Measurements from ENCODE around the gene MANBA.

MANBA gene

DNA sequence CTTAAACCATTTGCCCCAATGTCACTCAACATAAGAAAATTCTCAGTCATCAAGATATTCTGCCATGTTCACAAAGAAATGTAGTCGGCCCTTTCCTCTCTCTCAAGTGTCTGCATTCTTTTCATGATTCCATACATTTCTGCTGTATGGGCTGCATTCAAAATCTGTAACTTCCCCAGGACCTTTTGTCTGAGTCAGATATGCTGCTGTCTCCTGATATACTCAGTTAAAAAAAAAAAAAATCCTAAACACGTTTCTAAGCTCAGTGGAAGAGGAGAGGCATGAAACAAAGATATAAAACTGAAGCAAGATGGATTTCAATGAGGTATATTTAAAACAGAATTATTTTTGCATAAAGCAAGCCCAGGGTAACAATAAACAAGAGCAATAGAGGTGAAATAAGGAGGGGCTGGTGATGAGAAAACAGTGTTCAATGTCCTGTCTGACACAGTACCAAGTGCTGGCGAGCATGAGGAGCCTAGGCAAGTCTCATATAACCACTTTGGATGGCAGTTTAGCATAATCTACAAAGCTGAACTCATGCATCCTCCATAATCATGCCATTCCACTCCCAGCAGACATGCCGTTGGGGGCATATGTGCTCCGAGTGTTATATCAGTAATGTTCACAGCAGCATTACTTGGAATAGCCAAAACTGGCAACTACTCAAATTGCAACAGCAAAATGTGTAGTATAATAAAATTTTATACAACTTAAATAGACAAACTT is 76.7 kb downstream of the MANBA start:
- no peak for DNase-seq (ENCODE audit: extremely low read depth in 1 of 2, low read depth in 1 of 2)

DNA sequence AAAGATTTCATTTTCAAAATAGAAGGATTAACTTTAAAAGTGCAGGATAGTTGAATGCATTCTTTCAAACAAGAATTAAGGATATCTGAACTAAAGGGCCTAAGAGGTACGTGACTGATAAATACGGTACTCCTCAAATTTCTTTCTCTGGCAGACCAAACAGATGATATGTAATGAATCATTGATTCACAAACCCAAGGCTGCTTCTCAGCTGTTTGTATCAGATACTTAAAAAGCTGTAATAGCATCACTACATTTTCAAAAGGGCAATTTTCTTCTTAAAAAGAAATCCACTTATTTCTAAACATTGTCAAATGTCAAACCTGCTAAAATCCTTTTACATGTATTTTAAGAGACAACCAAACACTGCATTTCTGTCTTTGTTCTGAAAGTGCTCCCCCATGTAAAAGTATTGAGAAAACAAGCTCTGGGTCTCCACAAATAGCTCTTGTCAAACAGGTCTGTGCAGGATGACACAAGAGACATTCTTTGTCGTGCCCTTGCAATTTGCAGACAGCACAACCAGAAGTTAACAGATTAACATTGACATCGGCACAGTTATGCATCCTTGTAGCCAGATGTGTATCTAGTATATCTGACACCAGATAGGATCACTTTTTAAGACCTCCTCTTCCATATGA is 82.0 kb downstream of the MANBA start:
- no peak for DNase-seq (ENCODE audit: extremely low read depth in 1 of 2, low read depth in 1 of 2)

DNA sequence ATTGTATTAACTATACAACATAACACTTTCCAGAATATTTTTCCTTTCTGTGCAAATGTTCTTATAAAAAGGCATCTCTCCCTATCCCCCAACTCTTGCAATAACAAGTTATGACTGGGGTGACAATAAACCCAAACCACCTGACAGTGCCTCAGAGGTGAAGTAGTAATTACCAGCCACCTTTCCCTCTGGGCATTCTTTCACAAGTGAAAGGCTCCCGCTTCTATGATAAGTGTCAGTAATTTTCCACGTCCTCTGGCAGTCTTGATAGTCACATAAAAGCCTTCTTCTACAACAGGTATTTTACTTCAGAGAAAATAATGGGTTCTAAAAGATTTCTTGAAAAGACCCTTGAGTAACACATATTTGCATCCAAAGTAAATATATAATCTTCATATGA is 82.7 kb downstream of the MANBA start:
- DNase-seq (ENCODE audit: extremely low read depth in 1 of 2, low read depth in 1 of 2), result no peak

DNA sequence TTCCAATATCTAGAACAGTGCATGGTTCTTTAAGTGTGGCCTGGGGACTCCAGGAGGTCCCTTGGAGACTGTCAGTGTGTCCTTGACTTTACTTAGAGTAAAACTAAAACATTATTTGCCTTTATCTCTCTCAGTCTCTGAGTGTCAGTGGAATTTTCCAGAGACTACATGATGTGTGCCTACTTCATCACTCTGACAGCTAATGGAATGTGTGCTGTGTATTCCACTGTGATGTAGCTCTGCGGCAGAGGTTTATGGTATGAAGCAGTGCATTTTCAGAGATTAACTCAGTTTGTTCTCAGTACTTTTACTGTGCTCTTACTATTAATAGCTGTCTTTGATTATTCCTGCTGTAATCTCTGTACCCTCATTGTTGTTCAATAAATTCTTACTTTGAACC is 85.6 kb downstream of the MANBA start:
- DNase-seq (ENCODE audit: extremely low read depth in 1 of 2, low read depth in 1 of 2), result no peak

GRCh38 chr4:102667001-102667400 is 93.8 kb downstream of the MANBA start:
- DNase-seq (ENCODE audit: extremely low read depth in 1 of 2, low read depth in 1 of 2), result no peak

DNA sequence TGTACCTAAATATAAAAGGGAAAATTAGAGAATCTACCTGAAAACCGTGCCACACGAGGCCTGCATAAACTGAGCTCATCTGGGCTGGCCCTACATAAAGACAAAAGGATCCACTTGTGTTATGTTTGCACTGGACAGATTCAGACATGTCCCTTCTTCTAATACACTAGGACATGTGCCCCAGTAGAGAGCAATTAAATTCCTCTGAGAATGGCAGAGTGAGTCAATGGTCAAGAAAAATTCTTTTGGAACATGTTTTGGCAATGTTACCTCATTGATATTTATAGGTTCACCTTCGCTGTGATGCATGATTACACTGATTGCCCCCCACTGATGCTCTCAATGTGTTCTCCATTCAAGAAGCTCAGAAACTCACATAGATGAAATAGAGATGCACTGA is 95.2 kb downstream of the MANBA start:
- DNase-seq (ENCODE audit: extremely low read depth in 1 of 2, low read depth in 1 of 2), result no peak

DNA sequence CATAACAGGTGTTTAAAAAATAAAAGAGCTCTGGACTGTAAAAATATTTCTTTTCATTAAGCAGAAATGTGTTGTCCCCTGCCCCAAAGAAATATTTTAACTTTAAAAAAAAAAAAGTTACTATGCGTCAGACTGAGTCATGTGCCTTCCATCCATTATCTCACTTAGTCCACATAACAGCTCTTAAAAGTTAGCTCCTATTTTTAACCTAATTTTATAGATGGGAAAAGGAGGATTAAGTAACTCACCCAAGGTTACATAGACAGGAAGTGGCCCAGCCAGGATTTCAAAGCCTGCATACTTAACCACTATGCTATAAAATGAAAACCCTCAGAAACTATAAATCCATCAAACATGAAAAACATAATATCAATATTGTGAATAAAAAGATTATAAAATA is 97.7 kb downstream of the MANBA start:
- no peak for DNase-seq (ENCODE audit: extremely low read depth in 1 of 2, low read depth in 1 of 2)

- DNase-seq (ENCODE audit: extremely low read depth in 1 of 2, low read depth in 1 of 2), result no peak
These were observed 103.6 kb downstream of the MANBA start for GRCh38 chr4:102657206-102657605.

DNA sequence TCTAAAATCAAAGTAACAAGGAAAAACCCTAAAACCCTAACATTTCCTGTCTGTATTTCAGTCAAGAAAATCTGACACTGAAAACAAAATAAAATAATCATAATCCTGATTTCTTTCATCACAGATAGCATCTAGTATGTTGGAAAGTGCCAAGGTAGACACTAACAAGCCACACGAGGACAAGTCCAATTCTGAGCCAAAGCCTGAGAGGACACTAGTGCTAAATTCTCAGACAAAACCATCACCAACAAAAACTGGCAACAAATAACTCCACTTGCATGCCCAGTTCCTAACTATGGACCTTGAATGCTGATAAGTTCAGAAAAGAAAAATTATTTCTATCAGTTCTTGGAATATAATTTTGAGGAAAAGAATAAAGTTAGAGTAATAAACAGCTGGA is 113.7 kb downstream of the MANBA start:
- no peak for DNase-seq (ENCODE audit: extremely low read depth in 1 of 2, low read depth in 1 of 2)

DNA sequence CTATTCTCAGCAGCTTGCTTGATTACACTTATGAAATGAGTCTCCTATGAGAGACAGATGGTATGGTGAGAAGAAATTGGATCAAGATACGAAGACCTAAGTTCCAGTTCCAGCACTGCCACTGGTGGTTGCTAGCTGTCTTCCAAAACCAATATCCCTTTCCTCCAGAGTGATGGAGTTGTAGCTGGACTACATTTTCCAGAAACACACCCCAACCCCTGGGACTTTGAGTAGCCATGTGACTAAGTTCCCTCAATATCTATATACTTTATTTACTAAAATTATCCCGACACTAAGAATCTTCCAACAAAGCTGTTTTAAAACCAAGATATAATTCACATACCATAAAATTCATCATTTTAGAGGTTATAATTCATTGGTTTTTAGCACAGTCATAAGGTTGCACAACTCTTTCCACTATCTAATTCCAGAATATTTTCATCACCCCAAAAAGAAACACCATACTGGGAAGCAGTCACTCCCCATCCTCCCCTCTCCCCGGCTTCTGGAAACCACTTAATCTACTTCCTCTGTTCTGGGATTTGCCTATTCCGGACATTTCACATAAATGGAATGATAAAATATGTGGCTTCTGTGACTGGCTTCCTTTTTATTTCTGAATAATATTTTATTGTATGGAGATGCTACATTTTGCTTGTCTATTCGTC is 118.0 kb downstream of the MANBA start:
- DNase-seq (ENCODE audit: extremely low read depth in 1 of 2, low read depth in 1 of 2), result no peak

- no peak for DNase-seq (ENCODE audit: extremely low read depth in 1 of 2, low read depth in 1 of 2)
These were observed 119.0 kb downstream of the MANBA start for GRCh38 chr4:102641793-102642192.

DNA sequence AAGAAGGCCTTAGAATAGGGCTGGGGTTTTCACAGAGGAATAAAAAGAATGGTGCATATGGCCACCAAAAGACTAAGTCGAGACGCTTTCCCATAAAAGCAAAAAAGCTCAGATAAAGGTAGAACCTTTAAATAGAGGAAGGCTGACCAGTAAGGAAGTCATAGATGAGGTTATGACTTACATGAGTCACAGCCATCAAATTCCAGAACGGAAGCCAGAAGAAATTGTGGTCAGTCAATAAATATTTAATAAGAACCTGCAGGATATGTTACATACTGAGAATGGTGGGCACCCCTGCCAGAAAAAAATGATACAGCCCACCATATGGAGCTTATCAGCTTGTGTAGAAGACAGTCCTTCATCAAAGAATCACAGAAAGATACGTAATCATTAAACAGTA is 120.1 kb downstream of the MANBA start:
- no peak for DNase-seq (ENCODE audit: extremely low read depth in 1 of 2, low read depth in 1 of 2)

- no peak for DNase-seq (ENCODE audit: extremely low read depth in 1 of 2, low read depth in 1 of 2)
These were observed 121.2 kb downstream of the MANBA start for GRCh38 chr4:102639598-102639997.

DNA sequence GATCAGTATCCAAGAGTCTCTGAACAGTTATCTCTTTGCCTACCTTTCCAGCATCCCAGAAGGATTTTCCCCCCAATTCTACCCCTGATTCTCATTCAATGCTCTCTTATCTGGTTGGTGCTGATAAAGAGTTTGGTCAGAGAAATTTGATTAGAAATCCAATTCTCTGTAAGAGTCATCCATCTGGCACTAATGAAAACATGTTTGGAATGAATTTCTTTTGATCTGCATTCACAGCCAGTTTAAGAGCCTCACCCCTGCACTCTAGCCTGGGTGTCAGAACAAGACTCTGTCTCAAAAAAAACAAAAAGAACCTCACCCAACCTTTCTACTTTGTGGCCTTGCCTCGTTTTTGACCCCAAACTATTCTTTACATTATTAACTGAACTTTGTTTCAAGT is 122.1 kb downstream of the MANBA start:
- DNase-seq (ENCODE audit: extremely low read depth in 1 of 2, low read depth in 1 of 2), result no peak

- no peak for DNase-seq (ENCODE audit: extremely low read depth in 1 of 2, low read depth in 1 of 2)
These were observed 123.4 kb downstream of the MANBA start for GRCh38 chr4:102637391-102637790.

- no peak for DNase-seq (ENCODE audit: extremely low read depth in 1 of 2, low read depth in 1 of 2)
These were observed 127.7 kb downstream of the MANBA start for GRCh38 chr4:102633100-102633499.

DNA sequence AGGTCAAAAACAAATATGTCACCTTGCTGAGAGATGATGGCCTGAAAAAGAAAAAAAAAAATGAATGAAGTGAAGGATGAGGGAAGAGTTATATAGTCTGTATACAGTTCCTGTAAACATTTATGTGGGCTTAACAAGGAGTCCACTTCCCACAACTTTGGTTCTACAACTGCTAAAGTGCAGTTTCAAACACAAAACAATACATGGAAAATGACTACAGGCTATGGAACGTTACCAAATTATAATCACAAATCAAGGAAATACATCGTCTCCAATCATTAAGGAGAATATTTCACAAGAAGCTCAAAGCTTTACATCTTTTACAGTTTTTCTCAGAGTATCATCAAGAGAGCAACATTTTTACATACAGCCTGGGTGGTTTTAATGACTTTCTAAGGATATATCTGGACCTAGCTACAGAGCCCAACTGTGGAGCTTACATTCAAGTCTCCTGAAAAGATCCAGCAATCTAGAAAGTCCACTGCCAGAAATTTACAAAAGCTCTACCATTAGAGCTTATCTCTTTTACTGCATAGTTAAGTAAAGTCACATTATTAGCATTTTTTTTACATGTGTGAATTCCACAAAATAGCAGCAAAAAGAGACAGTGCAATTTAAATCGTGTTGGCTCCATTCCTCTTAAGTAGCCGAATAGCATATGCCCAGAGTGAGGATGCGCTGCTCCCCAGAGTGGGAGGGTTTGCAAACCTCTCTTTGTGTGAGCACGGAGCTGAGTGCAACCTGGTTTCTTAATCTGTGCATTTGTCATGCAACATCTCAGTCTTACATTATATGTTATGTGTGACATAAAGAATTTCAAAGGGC is 128.3 kb downstream of the MANBA start:
- DNase-seq (ENCODE audit: extremely low read depth in 1 of 2, low read depth in 1 of 2), result no peak

- DNase-seq (ENCODE audit: extremely low read depth in 1 of 2, low read depth in 1 of 2), result no peak
These were observed 129.2 kb downstream of the MANBA start for GRCh38 chr4:102631616-102632015.

DNA sequence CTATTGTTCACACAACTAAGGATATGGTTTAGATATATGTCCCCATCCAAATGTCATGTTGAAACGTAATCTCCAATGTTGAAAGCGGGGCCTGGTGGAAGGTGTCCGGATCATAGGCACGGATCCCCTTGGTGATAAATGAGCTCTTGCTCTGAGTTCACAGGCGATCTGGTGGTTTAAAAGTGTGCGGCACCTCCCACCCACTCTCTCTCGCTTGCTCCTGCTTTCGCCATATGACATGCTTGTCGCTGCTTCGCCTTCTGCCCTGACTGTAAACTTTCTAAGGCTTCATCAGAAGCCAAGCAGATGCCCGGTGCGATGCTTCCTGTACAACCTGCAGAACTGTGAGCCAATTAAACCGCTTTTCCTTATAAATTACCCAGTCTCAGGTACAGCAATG is 131.1 kb downstream of the MANBA start:
- DNase-seq (ENCODE audit: extremely low read depth in 1 of 2, low read depth in 1 of 2), result no peak

GRCh38 chr4:102627831-102628523 is 132.8 kb downstream of the MANBA start:
- no peak for DNase-seq (ENCODE audit: extremely low read depth in 1 of 2, low read depth in 1 of 2)
